Measurements from ENCODE around the gene TNFRSF8.

DNA sequence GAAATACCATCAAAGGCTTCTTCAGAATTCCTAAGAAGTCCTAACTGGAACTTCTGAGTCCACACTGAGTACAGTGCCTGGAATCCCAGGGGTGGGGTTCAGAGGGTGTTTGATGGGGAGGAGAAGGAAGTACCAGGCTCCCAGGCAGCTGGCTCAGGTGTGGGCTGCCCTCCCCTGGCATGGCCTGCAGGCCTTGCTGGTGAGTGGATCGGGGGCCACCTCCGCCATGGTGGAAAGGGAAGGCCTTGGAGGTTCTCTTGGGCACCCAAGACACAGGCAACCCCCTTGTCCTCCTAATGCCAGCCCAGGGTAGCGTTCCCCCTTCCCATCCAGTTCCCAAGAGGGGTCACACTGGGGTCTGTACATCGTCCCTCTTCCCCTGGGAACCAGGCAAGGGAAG lies 76.9 kb downstream of the TNFRSF8 start:
- TF ChIP-seq POLR2A (IDR thresholded peaks at IDR 0.05): no peak
- TF ChIP-seq, protein P1, sequence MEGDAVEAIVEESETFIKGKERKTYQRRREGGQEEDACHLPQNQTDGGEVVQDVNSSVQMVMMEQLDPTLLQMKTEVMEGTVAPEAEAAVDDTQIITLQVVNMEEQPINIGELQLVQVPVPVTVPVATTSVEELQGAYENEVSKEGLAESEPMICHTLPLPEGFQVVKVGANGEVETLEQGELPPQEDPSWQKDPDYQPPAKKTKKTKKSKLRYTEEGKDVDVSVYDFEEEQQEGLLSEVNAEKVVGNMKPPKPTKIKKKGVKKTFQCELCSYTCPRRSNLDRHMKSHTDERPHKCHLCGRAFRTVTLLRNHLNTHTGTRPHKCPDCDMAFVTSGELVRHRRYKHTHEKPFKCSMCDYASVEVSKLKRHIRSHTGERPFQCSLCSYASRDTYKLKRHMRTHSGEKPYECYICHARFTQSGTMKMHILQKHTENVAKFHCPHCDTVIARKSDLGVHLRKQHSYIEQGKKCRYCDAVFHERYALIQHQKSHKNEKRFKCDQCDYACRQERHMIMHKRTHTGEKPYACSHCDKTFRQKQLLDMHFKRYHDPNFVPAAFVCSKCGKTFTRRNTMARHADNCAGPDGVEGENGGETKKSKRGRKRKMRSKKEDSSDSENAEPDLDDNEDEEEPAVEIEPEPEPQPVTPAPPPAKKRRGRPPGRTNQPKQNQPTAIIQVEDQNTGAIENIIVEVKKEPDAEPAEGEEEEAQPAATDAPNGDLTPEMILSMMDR (IDR thresholded peaks at IDR 0.05): no peak
